ENCODE data around the gene SPECC1L. TPM values are rescaled to one million over a fixed set of nuclear protein-coding genes. Genes with fewer than 3 reads are reported as not detected.

SPECC1L gene
- total and polyA plus RNA-seq, 2 of the 8 experiments (the other 6 are each of a cell fraction or from before 2014, with no cell fraction given) = 15.7 to 61.6 TPM

DNA sequence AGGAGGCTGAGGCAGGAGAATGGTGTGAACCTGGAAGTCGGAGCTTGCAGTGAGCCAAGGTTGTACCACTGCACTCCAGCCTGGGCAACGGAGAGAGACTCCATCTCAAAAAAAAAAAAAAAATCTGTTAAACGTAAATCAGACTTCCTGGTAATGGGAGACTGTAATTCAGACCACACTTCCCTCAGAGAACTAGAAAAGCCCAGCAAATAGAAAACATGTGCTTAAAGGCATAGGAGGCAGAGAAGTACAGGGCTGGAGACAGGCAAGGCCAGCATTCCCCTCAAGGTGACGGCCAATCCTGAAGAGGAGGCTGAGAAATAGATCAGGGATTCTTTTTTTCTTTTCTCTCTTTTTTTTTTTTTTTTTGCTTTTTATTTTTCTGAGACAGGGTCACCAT lies 34.0 kb upstream of the SPECC1L start:
- no peak overlapping the region for H2BK12ac ChIP-seq (ENCODE audit: low read depth, low read length)
- H2BK20ac ChIP-seq (ENCODE audit: low read length) = no peak overlapping the region
- H2AFZ ChIP-seq (ENCODE audit: low read length) = no peak overlapping the region
- no peak overlapping the region for H3K23ac ChIP-seq (ENCODE audit: insufficient read length)
- no peak overlapping the region for H2AK5ac ChIP-seq (ENCODE audit: low read depth, low read length)
- H4K8ac ChIP-seq (ENCODE audit: extremely low read depth, insufficient read depth, low read length) = no peak overlapping the region
- H3K4me3 ChIP-seq (ENCODE audit: extremely low read depth in 1 of 4, insufficient read depth in 2 of 4, low read depth in 3 of 4, low read length in 4 of 4) = no peak overlapping the region
- H4K20me1 ChIP-seq (replicated peaks in 1 of 2; ENCODE audit: control insufficient read depth in 1 of 2, insufficient read depth in 2 of 2, low read length in 2 of 2) = no peaks in the 10 kb centered on the region
- H3K56ac ChIP-seq (replicated peaks; ENCODE audit: insufficient read length, low read depth, low read length) = no peak overlapping the region
- no peak overlapping the region for H2BK15ac ChIP-seq (ENCODE audit: low read length)
- H3K79me1 ChIP-seq (ENCODE audit: low read depth, low read length) = no peaks in the 10 kb centered on the region
- H3K14ac ChIP-seq (ENCODE audit: insufficient read length) = no peak overlapping the region
- H3K9me3 ChIP-seq (ENCODE audit: insufficient read depth in 2 of 2, low read depth in 1 of 2, low read length in 1 of 2) = no peaks in the 10 kb centered on the region
- no peak overlapping the region for H2BK120ac ChIP-seq (replicated peaks; ENCODE audit: low read depth, low read length)
- H4K5ac ChIP-seq (ENCODE audit: insufficient read length, low read depth, low read length) = no peak overlapping the region
- no peak overlapping the region for H3K4me2 ChIP-seq (ENCODE audit: insufficient read depth in 1 of 2, low read depth in 2 of 2, low read length in 2 of 2)
- POLR2A ChIA-PET (ENCODE audit: partially characterized antibody) = no interaction called here
- FAIRE-seq (no peak), DNase-seq (ENCODE audit: low read depth in 1 of 2, low spot score in 2 of 2) (no peak)
- no peak overlapping the region for H3K18ac ChIP-seq (ENCODE audit: extremely low read depth, low read length)
- no peak overlapping the region for H2BK5ac ChIP-seq (ENCODE audit: low read depth, low read length)
- no peaks in the 10 kb centered on the region for H3K36me3 ChIP-seq (ENCODE audit: control insufficient read depth in 2 of 4, insufficient read depth in 4 of 4, low read length in 3 of 4)
- no peaks in the 10 kb centered on the region; a peak in 2 of 7 replicates for H3K27me3 ChIP-seq (replicated peaks in 1 of 4; ENCODE audit: control insufficient read depth in 3 of 4, extremely low read depth in 1 of 4, insufficient read depth in 3 of 4, low read length in 3 of 4)
- 97% methylated on average over 4 of the region's 4 CpGs; no CpG with 5 or more reads in 1 of the 2 experiments for WGBS, 2 experiments (ENCODE audit: extremely low coverage in 1 of 2, insufficient coverage in 1 of 2, insufficient read length in 1 of 2, insufficient replicate concordance in 2 of 2, low coverage in 1 of 2, low lambda C conversion rate in 2 of 2, missing lambda C conversion rate in 1 of 2)
- no peak overlapping the region for H3K4ac ChIP-seq (replicated peaks; ENCODE audit: insufficient read length, low read depth, low read length)
- no peaks in the 10 kb centered on the region for H3K23me2 ChIP-seq (ENCODE audit: low read depth, low read length)
- H3K79me2 ChIP-seq (ENCODE audit: control insufficient read depth in 1 of 2, insufficient read depth in 2 of 2, low read length in 2 of 2) = no peaks in the 10 kb centered on the region
- no peak overlapping the region for H3K27ac ChIP-seq (ENCODE audit: low read depth, low read length)
- H4K91ac ChIP-seq (replicated peaks; ENCODE audit: insufficient read length, low read length) = no peak overlapping the region
- CTCF ChIA-PET (ENCODE audit: partially characterized antibody) = no interaction called here
- no peaks in the 10 kb centered on the region for H3K4me1 ChIP-seq (replicated peaks in 1 of 4; ENCODE audit: control insufficient read depth in 3 of 4, insufficient read depth in 4 of 4, low read length in 3 of 4)
- no peak overlapping the region for H3K9ac ChIP-seq (replicated peaks in 1 of 4; ENCODE audit: extremely low read depth in 1 of 4, low read depth in 3 of 4, low read length in 3 of 4)
- no peak for TF ChIP-seq TCF12 (IDR thresholded peaks at IDR 0.05; ENCODE audit: low read depth, low read length)
- no peak for TF ChIP-seq E2F6 (IDR thresholded peaks at IDR 0.05)
- TF ChIP-seq BCL11A (IDR thresholded peaks at IDR 0.05; ENCODE audit: low read depth in 2 of 2, low read length in 2 of 2) = no peak
- no peak for TF ChIP-seq SIX5 (IDR thresholded peaks at IDR 0.05; ENCODE audit: low read depth, low read length)
- no peak for TF ChIP-seq SP1 (IDR thresholded peaks at IDR 0.05; ENCODE audit: low read depth, low read length)
- no peak for TF ChIP-seq SP4 (IDR thresholded peaks at IDR 0.05; ENCODE audit: low read length)
- TF ChIP-seq HDAC2 (IDR thresholded peaks at IDR 0.05; ENCODE audit: borderline replicate concordance in 1 of 2, low read depth in 2 of 2, low read length in 2 of 2) = no peak
- no peak for TF ChIP-seq EP300 (IDR thresholded peaks at IDR 0.05; ENCODE audit: borderline replicate concordance in 1 of 2, low read depth in 2 of 2, low read length in 2 of 2)
